Measurements from ENCODE around the gene PHKA2.

PHKA2 gene

DNA sequence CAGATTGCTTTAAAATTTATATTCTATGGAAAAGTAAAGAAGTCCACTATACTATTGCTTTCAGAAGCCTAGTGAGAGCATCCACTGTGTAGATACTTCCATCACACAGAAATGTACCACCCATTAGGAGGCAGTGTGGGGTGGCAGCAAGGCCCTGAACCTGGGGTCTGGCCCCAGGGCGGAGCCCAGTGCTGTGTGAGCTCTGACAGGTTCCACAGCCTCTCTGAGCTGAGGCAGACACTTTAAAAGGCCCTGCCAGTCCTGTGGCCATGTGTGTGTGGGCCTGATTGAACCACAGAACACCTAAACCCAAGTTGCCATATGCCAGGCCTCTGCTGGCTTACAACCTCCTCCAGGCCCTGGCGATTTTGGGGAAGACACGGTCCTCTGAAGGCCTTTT lies 49.2 kb downstream of the PHKA2 start:
- TF ChIP-seq, protein P1, sequence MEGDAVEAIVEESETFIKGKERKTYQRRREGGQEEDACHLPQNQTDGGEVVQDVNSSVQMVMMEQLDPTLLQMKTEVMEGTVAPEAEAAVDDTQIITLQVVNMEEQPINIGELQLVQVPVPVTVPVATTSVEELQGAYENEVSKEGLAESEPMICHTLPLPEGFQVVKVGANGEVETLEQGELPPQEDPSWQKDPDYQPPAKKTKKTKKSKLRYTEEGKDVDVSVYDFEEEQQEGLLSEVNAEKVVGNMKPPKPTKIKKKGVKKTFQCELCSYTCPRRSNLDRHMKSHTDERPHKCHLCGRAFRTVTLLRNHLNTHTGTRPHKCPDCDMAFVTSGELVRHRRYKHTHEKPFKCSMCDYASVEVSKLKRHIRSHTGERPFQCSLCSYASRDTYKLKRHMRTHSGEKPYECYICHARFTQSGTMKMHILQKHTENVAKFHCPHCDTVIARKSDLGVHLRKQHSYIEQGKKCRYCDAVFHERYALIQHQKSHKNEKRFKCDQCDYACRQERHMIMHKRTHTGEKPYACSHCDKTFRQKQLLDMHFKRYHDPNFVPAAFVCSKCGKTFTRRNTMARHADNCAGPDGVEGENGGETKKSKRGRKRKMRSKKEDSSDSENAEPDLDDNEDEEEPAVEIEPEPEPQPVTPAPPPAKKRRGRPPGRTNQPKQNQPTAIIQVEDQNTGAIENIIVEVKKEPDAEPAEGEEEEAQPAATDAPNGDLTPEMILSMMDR (IDR thresholded peaks at IDR 0.05), result no peak
- Mint-ChIP-seq H3K27ac (no peak overlapping the region), H3K4me3 (no peak overlapping the region), H3K9me3 (peaks cover 57% of the 10 kb centered on the region), H3K27me3 (ENCODE audit: low read depth, poor library complexity) (no peaks in the 10 kb centered on the region), H3K36me3 (ENCODE audit: low read depth) (peaks cover 28% of the 10 kb centered on the region), H3K4me1 (no peaks in the 10 kb centered on the region)
- no peak for DNase-seq

DNA sequence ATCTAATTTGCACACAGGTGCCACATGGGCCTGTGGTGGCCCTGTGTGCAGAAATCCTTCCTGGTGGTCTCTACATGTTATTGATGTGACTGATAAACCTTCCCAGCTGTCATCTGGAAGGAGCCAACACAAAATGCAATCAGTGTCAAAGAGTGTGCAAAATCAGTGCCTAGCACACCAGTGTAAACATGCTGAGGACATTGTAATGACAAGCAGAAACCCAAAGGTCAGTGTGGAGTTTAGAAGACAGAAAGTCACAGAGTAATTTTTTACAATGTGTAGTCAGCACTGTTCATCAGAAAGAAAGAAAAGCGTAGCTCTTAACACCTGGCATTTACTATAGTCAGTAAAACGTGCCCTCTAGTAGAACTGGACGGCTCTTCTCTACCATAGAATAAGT lies 50.3 kb downstream of the PHKA2 start:
- no peak for DNase-seq
- Mint-ChIP-seq H3K4me1 (no peaks in the 10 kb centered on the region), H3K36me3 (ENCODE audit: low read depth) (peaks cover 24% of the 10 kb centered on the region), H3K27me3 (ENCODE audit: low read depth, poor library complexity) (no peaks in the 10 kb centered on the region), H3K4me3 (no peak overlapping the region), H3K9me3 (peaks cover 56% of the 10 kb centered on the region), H3K27ac (no peak overlapping the region)
- TF ChIP-seq, protein P1 (IDR thresholded peaks at IDR 0.05), result no peak

DNA sequence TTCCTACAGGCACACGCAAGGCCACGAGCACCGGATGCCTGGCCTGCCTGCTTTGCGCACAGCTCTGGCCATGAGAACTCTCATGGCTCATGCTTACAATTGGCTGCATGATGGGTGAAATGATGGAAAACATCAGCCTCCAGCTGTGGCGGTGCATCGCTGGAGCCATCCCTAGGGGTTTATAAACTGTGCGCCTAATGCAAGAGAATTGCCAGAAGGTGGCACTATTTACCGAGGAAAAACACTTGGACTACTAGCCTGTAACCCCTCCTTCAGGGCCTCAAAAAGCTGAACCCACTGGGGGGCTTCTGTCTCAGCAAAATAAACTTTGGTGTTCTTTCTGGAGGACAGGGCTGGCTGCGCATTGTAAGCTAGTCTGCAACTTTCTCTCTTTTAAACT lies 51.9 kb downstream of the PHKA2 start:
- Mint-ChIP-seq H3K4me3 (no peak overlapping the region), H3K27ac (no peak overlapping the region), H3K4me1 (no peaks in the 10 kb centered on the region), H3K36me3 (ENCODE audit: low read depth) (peaks cover 11% of the 10 kb centered on the region), H3K9me3 (peaks cover 48% of the 10 kb centered on the region), H3K27me3 (ENCODE audit: low read depth, poor library complexity) (no peaks in the 10 kb centered on the region)
- DNase-seq, result peak; percentile 6
- TF ChIP-seq, protein P1 (IDR thresholded peaks at IDR 0.05), result peak; percentile 25

DNA sequence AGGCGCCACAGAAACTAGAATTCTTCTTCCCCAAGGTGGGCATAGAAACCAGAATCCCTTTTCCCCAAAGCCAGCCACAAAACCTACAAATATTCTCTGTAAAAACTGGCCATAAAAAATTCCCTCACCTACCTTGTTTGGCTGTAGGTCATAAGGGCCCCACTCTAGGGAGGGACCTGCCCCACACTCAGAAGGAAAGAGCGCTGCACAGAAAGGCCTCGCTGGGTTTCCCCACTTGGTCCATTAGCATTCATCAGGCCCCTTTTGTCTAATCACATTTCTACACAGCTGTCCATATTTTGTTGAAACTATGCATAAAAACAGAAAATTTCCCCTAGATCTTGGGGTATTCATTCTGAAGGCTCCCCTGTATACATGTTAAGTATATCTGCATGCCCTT lies 54.1 kb downstream of the PHKA2 start:
- H3K27me3 Mint-ChIP-seq (ENCODE audit: low read depth, poor library complexity), result no peaks in the 10 kb centered on the region
- no peak overlapping the region for H3K4me3 Mint-ChIP-seq
- no peaks in the 10 kb centered on the region for H3K4me1 Mint-ChIP-seq
- peaks cover 18% of the 10 kb centered on the region for H3K36me3 Mint-ChIP-seq (ENCODE audit: low read depth)
- no peak for DNase-seq
- H3K9me3 Mint-ChIP-seq, result peaks cover 60% of the 10 kb centered on the region
- H3K27ac Mint-ChIP-seq, result no peak overlapping the region
- TF ChIP-seq, protein P1 (IDR thresholded peaks at IDR 0.05), result no peak

DNA sequence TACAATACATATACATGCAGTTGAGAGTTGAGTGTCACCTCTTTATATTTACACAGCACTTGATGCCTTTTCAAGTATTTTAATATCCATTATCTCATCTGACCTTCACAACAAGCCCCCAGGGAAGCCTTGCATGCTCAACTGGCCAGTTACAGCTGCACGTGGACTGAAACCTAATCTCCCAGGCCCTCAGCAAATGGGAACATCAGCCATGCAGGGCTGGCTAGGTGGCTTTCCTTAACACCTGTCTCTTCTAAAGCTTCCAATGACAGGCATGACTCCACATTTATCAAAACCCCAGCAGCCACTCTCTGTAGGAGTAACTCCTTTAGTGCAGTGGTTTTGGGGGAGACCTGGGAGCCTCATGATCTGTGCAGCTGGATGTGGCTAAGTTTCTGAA lies 56.4 kb downstream of the PHKA2 start:
- Mint-ChIP-seq H3K36me3 (ENCODE audit: low read depth) (peaks cover 18% of the 10 kb centered on the region), H3K4me1 (no peaks in the 10 kb centered on the region), H3K27me3 (ENCODE audit: low read depth, poor library complexity) (no peaks in the 10 kb centered on the region), H3K4me3 (no peak overlapping the region), H3K9me3 (peaks cover 51% of the 10 kb centered on the region), H3K27ac (no peak overlapping the region)
- no peak for DNase-seq
- TF ChIP-seq, protein P1 (IDR thresholded peaks at IDR 0.05), result no peak

DNA sequence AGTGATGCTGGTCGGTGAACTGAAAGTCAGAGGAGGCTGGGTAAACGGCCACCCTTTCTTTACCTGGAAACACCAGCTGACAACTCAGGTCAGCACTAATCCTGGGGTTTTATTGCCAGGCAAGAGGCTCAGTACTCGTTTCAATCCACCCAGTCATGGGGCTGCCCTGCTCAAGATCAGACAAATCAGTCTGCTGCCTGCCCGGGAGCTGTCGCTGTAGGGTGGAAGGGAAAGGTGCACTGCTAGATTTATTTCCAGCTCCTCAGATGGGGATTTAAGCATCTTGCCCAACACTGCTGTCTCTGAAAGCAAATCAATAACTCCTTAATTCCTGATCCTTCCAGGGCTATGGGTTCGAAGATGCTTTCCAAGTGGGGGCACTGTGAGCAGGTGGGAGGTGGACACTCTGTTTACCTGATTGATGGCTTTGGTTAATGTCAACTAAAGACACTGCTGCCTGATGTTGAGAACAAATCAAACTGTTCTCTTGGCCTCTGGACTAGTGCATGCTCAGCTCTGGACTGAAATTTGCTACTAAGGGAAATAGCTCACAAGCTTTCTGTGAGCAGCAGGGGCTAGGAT lies 59.3 kb downstream of the PHKA2 start:
- H3K9me3 Mint-ChIP-seq, result peaks cover 47% of the 10 kb centered on the region

More for the DNA sequence above, 59.3 kb downstream of the PHKA2 start:
- Mint-ChIP-seq H3K27me3 (ENCODE audit: low read depth, poor library complexity) (no peaks in the 10 kb centered on the region), H3K4me3 (no peak overlapping the region), H3K4me1 (no peaks in the 10 kb centered on the region), H3K36me3 (ENCODE audit: low read depth) (peaks cover 19% of the 10 kb centered on the region), H3K27ac (no peak overlapping the region)
- DNase-seq, result no peak
- TF ChIP-seq, protein P1 (IDR thresholded peaks at IDR 0.05), result no peak

Data from nephron progenitor cell (in vitro differentiated cells).